H1 (cell line): ENCODE data around the gene BICD1.

Source experiments
- CTCF ChIP-seq, 3 experiments: IDR thresholded peaks; 1 replicate in 2 of 3; 2 replicates in 1 of 3; pipeline versions ENCODE4 v1.5.1 to v1.6.1; 2011; ENCODE audit warnings: low read length in 3 of 3, mild to moderate bottlenecking in 3 of 3, inconsistent platforms in 2 of 3, low read depth in 1 of 3, moderate library complexity in 1 of 3; ENCODE audit not compliant: insufficient read depth in 1 of 3; ENCODE audit errors: control extremely low read depth in 1 of 3
- EP300 ChIP-seq, 2 experiments: IDR thresholded peaks; 1 replicate in 1 of 2; 2 replicates in 1 of 2; pipeline ENCODE4 v1.6.1; 2011 to 2012; ENCODE audit warnings: low read depth in 2 of 2, low read length in 2 of 2, mild to moderate bottlenecking in 2 of 2, borderline replicate concordance in 1 of 2, inconsistent platforms in 1 of 2, moderate library complexity in 1 of 2
- EZH2 ChIP-seq: fragments of 200-600 bp; sonication (generic); IDR thresholded peaks from 2 replicates; pipeline ENCODE4 v1.7.1; 2012; ENCODE audit warnings: low read depth, mild to moderate bottlenecking, moderate library complexity, low read length, inconsistent platforms; ENCODE audit not compliant: severe bottlenecking
- KDM5A ChIP-seq: fragments of 200-600 bp; IDR thresholded peaks from 2 replicates; pipeline ENCODE4 v1.7.1; 2012; ENCODE audit warnings: mild to moderate bottlenecking, low read length, inconsistent platforms, mixed read lengths
- POLR2A ChIP-seq, 2 experiments: IDR thresholded peaks; 1 replicate in 1 of 2; 2 replicates in 1 of 2; pipeline ENCODE4 v1.6.1; 2011; ENCODE audit warnings: low read depth in 2 of 2, low read length in 2 of 2, mild to moderate bottlenecking in 2 of 2; ENCODE audit errors: control extremely low read depth in 1 of 2
- POU5F1 ChIP-seq: IDR thresholded peaks from 2 replicates; pipeline ENCODE4 v1.6.1; 2011; ENCODE audit warnings: low read depth, mild to moderate bottlenecking, low read length, moderate library complexity
- RAD21 ChIP-seq, 2 experiments: IDR thresholded peaks in 1 of 2; conservative IDR thresholded peaks in 1 of 2; 2 replicates each; pipeline ENCODE4 v1.6.1; 2011; ENCODE audit warnings: low read depth in 2 of 2, low read length in 2 of 2, improper control_type of control experiment in 1 of 2, inconsistent platforms in 1 of 2, mild to moderate bottlenecking in 1 of 2, moderate library complexity in 1 of 2
- RFX5 ChIP-seq: IDR thresholded peaks from 2 replicates; pipeline ENCODE4 v1.6.1; 2011; ENCODE audit warnings: low read depth, low read length, improper control_type of control experiment, borderline replicate concordance
- SIX5 ChIP-seq: IDR thresholded peaks from 2 replicates; pipeline ENCODE4 v1.6.1; 2011; ENCODE audit warnings: mild to moderate bottlenecking, low read depth, low read length
- SUZ12 ChIP-seq: fragments of 200-600 bp; sonication (generic); IDR thresholded peaks from 2 replicates; pipeline ENCODE4 v1.6.1; 2012; ENCODE audit warnings: mild to moderate bottlenecking, inconsistent platforms, low read length, moderate library complexity, mixed read lengths

DNA sequence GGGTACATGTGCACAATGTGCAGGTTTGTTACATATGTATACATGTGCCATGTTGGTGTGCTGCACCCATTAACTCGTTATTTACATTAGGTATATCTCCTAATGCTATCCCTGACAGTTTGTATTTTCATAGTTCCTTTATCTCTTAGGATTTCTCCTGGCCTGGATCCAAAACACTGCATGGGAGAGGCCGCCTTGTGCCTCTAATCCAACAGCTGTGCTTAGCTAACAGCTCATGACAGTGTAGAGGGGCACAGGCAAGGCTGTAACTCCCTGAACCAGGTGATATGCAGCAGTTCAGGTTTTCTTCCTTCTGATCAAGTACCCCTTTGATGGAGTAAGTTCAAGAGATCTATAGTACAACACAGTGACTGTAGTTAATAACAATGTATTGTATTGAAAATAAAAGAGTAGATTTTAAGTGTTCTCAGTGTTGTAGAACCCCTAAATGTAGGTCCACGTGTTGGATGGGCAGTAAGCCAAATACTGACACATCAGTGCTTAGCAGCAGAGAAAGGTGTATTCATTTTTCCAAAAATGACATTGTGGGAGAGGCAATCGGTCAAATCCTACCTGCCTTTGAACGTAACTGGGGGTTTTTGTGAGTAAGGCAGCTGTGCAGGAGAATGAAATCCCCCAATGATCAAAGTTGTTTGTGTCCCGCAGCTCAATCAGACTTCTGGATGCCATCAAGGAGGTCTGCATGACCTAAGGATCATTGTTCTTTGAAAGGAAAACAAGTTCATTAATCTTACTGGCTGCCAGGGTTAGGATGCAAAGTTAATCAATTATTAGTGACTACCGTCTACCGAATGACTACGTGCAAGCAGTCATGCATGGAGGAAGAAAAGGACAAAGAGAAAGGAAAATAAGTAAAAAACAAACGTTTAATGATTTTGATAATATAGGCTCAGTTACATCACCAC, 203.4 kb downstream of the BICD1 start:
- TF ChIP-seq RAD21 (IDR thresholded peaks at IDR 0.05 in 1 of 2, conservative IDR thresholded peaks at IDR 0.05 in 1 of 2; ENCODE audit: low read depth in 2 of 2, low read length in 2 of 2) = no peak
- no peak for TF ChIP-seq EZH2
- TF ChIP-seq SUZ12 = no peak
- TF ChIP-seq RFX5 = no peak
- no peak for TF ChIP-seq CTCF (IDR thresholded peaks at IDR 0.05; ENCODE audit: control extremely low read depth in 1 of 3, insufficient read depth in 1 of 3, low read depth in 1 of 3, low read length in 3 of 3)
- TF ChIP-seq POLR2A (IDR thresholded peaks at IDR 0.05; ENCODE audit: control extremely low read depth in 1 of 2, low read depth in 2 of 2, low read length in 2 of 2) = no peak
- no peak for TF ChIP-seq POU5F1
- no peak for TF ChIP-seq EP300 (IDR thresholded peaks at IDR 0.05; ENCODE audit: borderline replicate concordance in 1 of 2, low read depth in 2 of 2, low read length in 2 of 2)
- no peak for TF ChIP-seq SIX5
- no peak for TF ChIP-seq KDM5A
